Ishikawa (cell line): ENCODE data around the gene NACA.

Source experiments
- CEBPB ChIP-seq: IDR thresholded peaks from 2 replicates; pipeline ENCODE4 v1.6.1; 2012
- EP300 ChIP-seq: IDR thresholded peaks from 2 replicates; pipeline ENCODE4 v1.6.1; 2012; ENCODE audit warnings: borderline replicate concordance
- NFIC ChIP-seq: IDR thresholded peaks from 2 replicates; pipeline ENCODE4 v1.6.1; 2012
- TEAD4 ChIP-seq: IDR thresholded peaks from 2 replicates; pipeline ENCODE4 v1.6.1; 2012

NACA gene

DNA sequence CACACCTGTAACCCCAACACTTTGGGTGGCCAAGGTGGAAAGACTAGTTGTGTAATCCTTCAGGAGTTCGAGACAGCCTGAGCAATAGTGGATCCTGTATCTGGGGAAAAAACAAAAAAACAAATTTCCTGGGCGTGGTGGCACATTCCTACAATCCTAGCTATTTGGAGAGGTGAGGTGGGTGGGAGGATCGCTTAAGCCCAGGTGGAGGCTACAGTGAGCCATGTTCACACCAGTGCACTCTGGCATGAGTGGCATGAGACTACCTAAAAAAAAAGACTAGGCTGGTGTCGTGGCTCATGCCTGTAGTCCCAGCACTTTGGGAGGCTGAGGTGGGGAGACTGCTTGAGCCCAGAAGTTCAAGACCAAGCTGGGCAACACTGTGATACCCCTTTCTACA is 54.3 kb downstream of the NACA start:
- 0 out of 2 replicates have a peak, but pooled peaks have one; percentile 35 for TF ChIP-seq CEBPB
- TF ChIP-seq NFIC, result no peak
- TF ChIP-seq TEAD4, result peak; percentile 74

DNA sequence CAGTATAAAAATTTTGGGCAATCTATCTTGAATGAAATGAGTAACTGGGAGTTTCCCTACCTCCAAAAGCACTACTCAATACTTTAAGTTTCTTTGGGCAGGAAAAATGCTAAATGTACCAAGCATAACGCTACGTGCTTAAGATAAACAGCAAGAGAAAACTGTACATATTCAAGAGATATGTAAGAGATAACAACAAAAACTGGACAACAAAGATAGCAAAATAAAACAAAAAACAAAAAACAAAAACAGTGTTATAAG is 57.0 kb downstream of the NACA start:
- no peak for TF ChIP-seq NFIC
- TF ChIP-seq CEBPB, result no peak
- no peak for TF ChIP-seq EP300
